ENCODE measurements around the gene ANGPTL8.

DNA sequence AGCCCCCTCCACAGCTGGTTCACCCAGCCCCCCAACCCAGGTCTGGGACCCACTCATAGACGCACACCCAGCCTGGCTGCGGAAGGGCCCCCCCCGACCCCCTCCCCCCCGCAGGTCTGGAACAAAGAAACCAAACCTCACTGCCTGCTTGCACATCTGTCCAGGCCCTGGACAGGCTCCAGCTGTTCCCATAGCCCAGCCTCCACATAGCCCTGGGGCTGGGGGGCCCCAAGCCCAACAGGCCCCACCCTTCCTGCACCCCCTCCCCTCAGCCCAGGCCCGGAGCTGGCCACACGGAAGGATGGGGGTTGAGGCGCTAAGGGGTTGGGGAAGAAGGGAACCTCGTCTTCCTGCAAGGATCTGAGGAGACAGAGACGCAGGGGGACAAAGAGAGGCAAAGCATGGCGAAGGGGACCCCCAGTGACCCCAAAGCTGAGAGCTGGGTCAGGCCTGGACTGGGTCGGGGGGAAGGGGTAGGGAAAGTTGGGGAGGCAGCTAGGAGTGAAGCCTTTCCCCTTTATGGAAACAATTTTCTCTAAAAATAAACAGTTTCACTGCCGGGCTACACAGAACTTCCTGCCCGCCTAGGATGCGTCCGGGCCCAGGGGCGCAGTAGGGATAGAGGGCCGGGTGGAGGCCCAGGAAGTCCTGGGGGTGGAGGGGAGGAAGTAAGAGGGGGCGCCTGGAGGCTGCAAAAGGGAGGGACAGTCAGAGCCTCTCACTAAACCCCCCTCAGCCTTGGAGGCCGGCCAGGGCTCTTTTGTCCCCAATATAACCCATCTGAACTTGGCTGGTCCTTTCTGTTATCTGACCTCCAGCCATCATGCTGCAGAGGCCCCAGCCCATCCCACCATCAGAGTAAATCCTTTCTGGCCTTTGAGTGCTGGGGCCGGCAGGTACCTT lies 44.5 kb upstream of the ANGPTL8 start:
- TF ChIP-seq, protein P1, sequence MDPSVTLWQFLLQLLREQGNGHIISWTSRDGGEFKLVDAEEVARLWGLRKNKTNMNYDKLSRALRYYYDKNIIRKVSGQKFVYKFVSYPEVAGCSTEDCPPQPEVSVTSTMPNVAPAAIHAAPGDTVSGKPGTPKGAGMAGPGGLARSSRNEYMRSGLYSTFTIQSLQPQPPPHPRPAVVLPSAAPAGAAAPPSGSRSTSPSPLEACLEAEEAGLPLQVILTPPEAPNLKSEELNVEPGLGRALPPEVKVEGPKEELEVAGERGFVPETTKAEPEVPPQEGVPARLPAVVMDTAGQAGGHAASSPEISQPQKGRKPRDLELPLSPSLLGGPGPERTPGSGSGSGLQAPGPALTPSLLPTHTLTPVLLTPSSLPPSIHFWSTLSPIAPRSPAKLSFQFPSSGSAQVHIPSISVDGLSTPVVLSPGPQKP (IDR thresholded peaks at IDR 0.05; ENCODE audit: low read depth, low read length), result no peak
- no peak for TF ChIP-seq POLR2A (IDR thresholded peaks at IDR 0.05; ENCODE audit: low read length)
- TF ChIP-seq CHD4 (IDR thresholded peaks at IDR 0.05; ENCODE audit: borderline replicate concordance), result no peak
- TF ChIP-seq BHLHE40 (IDR thresholded peaks at IDR 0.05; ENCODE audit: low read depth, low read length), result no peak
- TF ChIP-seq NR3C1 (IDR thresholded peaks at IDR 0.05), result no peak
- TF ChIP-seq, protein P2, sequence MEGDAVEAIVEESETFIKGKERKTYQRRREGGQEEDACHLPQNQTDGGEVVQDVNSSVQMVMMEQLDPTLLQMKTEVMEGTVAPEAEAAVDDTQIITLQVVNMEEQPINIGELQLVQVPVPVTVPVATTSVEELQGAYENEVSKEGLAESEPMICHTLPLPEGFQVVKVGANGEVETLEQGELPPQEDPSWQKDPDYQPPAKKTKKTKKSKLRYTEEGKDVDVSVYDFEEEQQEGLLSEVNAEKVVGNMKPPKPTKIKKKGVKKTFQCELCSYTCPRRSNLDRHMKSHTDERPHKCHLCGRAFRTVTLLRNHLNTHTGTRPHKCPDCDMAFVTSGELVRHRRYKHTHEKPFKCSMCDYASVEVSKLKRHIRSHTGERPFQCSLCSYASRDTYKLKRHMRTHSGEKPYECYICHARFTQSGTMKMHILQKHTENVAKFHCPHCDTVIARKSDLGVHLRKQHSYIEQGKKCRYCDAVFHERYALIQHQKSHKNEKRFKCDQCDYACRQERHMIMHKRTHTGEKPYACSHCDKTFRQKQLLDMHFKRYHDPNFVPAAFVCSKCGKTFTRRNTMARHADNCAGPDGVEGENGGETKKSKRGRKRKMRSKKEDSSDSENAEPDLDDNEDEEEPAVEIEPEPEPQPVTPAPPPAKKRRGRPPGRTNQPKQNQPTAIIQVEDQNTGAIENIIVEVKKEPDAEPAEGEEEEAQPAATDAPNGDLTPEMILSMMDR (IDR thresholded peaks at IDR 0.05), result no peak
- TF ChIP-seq, protein P3, sequence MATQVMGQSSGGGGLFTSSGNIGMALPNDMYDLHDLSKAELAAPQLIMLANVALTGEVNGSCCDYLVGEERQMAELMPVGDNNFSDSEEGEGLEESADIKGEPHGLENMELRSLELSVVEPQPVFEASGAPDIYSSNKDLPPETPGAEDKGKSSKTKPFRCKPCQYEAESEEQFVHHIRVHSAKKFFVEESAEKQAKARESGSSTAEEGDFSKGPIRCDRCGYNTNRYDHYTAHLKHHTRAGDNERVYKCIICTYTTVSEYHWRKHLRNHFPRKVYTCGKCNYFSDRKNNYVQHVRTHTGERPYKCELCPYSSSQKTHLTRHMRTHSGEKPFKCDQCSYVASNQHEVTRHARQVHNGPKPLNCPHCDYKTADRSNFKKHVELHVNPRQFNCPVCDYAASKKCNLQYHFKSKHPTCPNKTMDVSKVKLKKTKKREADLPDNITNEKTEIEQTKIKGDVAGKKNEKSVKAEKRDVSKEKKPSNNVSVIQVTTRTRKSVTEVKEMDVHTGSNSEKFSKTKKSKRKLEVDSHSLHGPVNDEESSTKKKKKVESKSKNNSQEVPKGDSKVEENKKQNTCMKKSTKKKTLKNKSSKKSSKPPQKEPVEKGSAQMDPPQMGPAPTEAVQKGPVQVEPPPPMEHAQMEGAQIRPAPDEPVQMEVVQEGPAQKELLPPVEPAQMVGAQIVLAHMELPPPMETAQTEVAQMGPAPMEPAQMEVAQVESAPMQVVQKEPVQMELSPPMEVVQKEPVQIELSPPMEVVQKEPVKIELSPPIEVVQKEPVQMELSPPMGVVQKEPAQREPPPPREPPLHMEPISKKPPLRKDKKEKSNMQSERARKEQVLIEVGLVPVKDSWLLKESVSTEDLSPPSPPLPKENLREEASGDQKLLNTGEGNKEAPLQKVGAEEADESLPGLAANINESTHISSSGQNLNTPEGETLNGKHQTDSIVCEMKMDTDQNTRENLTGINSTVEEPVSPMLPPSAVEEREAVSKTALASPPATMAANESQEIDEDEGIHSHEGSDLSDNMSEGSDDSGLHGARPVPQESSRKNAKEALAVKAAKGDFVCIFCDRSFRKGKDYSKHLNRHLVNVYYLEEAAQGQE (IDR thresholded peaks at IDR 0.05), result no peak
- TF ChIP-seq, protein P4, sequence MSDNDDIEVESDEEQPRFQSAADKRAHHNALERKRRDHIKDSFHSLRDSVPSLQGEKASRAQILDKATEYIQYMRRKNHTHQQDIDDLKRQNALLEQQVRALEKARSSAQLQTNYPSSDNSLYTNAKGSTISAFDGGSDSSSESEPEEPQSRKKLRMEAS (IDR thresholded peaks at IDR 0.05), result no peak

Measured in A549 (cell line).